Transverse colon (tissue), 4 donors: ENCODE measurements around the gene WDR64. TPM values are rescaled to one million over a fixed set of nuclear protein-coding genes. Genes with fewer than 3 reads are reported as not detected.
"Not testable (repeated sequence)": the region's sequence is repeated elsewhere in the genome, so short reads cannot be mapped to it uniquely, and the experiment has no call there.

ENCODE experiments used
- DNase-seq: peaks from one replicate; pipeline ENCODE4 v3.0.0-alpha.2; 2019
- H3K27ac ChIP-seq, 4 donors: fragments of 200-600 bp; sonication (generic); 2 replicates each; pipeline ENCODE4 v1.5.1; 2016 to 2018; ENCODE audit warnings: inconsistent platforms in 4 of 4
- H3K27me3 ChIP-seq: fragments of 200-600 bp; sonication (generic); 2 replicates; pipeline ENCODE4 v1.5.1; 2017; ENCODE audit warnings: inconsistent platforms
- H3K36me3 ChIP-seq, 4 donors: fragments of 200-600 bp; sonication (generic); 2 replicates each; pipeline ENCODE4 v1.5.1; 2017 to 2019; ENCODE audit warnings: inconsistent platforms in 4 of 4
- H3K4me1 ChIP-seq, 4 donors: fragments of 200-600 bp; sonication (generic); 2 replicates each; pipeline ENCODE4 v1.5.1; 2017 to 2020; ENCODE audit warnings: inconsistent platforms in 4 of 4
- H3K4me3 ChIP-seq, 4 donors: fragments of 200-600 bp; sonication (generic); 1 replicate in 1 of 4; 2 replicates in 3 of 4; pipeline versions ENCODE4 v1.5.1 to v1.6.1; 2017 to 2019; ENCODE audit warnings: inconsistent platforms in 4 of 4
- H3K9me3 ChIP-seq, 2 donors: fragments of 200-600 bp; sonication (generic); 2 replicates each; pipeline ENCODE4 v1.5.1; 2017 to 2019; ENCODE audit warnings: inconsistent platforms in 2 of 2
- EP300 ChIP-seq: sonication (generic); formaldehyde crosslinking; IDR thresholded peaks from one replicate; pipeline ENCODE4 v1.6.1; 2017; ENCODE audit warnings: antibody characterized with exemption, low read depth
- POLR2A ChIP-seq: fragments of 450-650 bp; IDR thresholded peaks from one replicate; pipeline ENCODE4 v1.6.1; 2016; ENCODE audit warnings: antibody characterized with exemption, mild to moderate bottlenecking, moderate library complexity
- POLR2AphosphoS5 ChIP-seq, 3 donors: sonication (generic); formaldehyde crosslinking; IDR thresholded peaks; one replicate each; pipeline ENCODE4 v1.6.1; 2016; ENCODE audit warnings: antibody characterized with exemption in 3 of 3
- whole genome bisulfite sequencing, 2 donors: methylation state at CpG; one replicate each; pipeline ENCODE4 v1.1.5; 2018; ENCODE audit warnings: low coverage in 1 of 2; 5-methylcytosine and 5-hydroxymethylcytosine counted together
- in situ Hi-C, 4 donors: fragments of 200-750 bp; cut with MboI; loops; one replicate each; pipeline versions ENCODE4 v1.15.0 to v1.15.1; 2017; ENCODE audit warnings: low sequenced_read_pairs in 3 of 4, low pct_ligation_motif_present in 1 of 4, low pct_unique_long_range_greater_than_20kb in 1 of 4
- intact Hi-C: fragments of 100-400 bp; cut with DNase I; formaldehyde crosslinking; loops from one replicate; pipeline ENCODE4 v1.15.1; 2023; ENCODE audit warnings: low total_unique reads
- total RNA-seq, 4 donors: library from RNA; depleted of rRNA; stranded (reverse); fragments of >200 nt; gene quantifications; one replicate each; pipeline ENCODE4 v1.1.0, GENCODE V29; 2016
- TF ChIP-seq, protein P1 (sequence below), 5 experiments: fragments of 200-600 bp in 3 of 5; fragments of 450-650 bp in 2 of 5; sonication (generic) in 3 of 5; IDR thresholded peaks; 1 replicate in 2 of 5; 2 replicates in 3 of 5; pipeline ENCODE4 v1.5.1; 2016 to 2017; ENCODE audit warnings: antibody characterized with exemption in 5 of 5, inconsistent platforms in 3 of 5, mild to moderate bottlenecking in 2 of 5, moderate library complexity in 1 of 5

WDR64 gene
- total RNA-seq, 4 donors from 2014 or later: not detected

- no peaks in the 10 kb centered on the region for H3K9me3 ChIP-seq
- H3K36me3 ChIP-seq: no peaks in the 10 kb centered on the region
- WGBS, 2 donors: 40 to 62% methylated on average over 1 of the region's 1 CpG
- no peak for DNase-seq
- TF ChIP-seq, protein P1, sequence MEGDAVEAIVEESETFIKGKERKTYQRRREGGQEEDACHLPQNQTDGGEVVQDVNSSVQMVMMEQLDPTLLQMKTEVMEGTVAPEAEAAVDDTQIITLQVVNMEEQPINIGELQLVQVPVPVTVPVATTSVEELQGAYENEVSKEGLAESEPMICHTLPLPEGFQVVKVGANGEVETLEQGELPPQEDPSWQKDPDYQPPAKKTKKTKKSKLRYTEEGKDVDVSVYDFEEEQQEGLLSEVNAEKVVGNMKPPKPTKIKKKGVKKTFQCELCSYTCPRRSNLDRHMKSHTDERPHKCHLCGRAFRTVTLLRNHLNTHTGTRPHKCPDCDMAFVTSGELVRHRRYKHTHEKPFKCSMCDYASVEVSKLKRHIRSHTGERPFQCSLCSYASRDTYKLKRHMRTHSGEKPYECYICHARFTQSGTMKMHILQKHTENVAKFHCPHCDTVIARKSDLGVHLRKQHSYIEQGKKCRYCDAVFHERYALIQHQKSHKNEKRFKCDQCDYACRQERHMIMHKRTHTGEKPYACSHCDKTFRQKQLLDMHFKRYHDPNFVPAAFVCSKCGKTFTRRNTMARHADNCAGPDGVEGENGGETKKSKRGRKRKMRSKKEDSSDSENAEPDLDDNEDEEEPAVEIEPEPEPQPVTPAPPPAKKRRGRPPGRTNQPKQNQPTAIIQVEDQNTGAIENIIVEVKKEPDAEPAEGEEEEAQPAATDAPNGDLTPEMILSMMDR (IDR thresholded peaks at IDR 0.05): no peak
- TF ChIP-seq EP300 (no peak), POLR2A (no peak), POLR2AphosphoS5 (IDR thresholded peaks at IDR 0.05) (no peak)
- H3K4me1 ChIP-seq: no peaks in the 10 kb centered on the region
- in situ Hi-C loops (no loop called here), intact Hi-C loops (no loop called here)
- no peaks in the 10 kb centered on the region for H3K27me3 ChIP-seq
- H3K27ac ChIP-seq: no peak overlapping the region
- no peak overlapping the region for H3K4me3 ChIP-seq
These were observed 1.9 kb downstream of the WDR64 start for GRCh38 chr1:241654019-241654418.

- Histone ChIP-seq H3K27ac (no peak overlapping the region), H3K27me3 (no peaks in the 10 kb centered on the region), H3K4me1 (no peaks in the 10 kb centered on the region), H3K4me3 (no peak overlapping the region), H3K36me3 (no peaks in the 10 kb centered on the region), H3K9me3 (no peaks in the 10 kb centered on the region)
- DNase-seq: no peak
- intact Hi-C loops (no loop called here), in situ Hi-C loops (no loop called here)
- 79 to 100% methylated on average over 1 of the region's 1 CpG for WGBS, 2 donors
- TF ChIP-seq POLR2A (no peak), EP300 (no peak)
- TF ChIP-seq, protein P1 (IDR thresholded peaks at IDR 0.05): no peak
These were observed 2.6 kb downstream of the WDR64 start for GRCh38 chr1:241654641-241655040.

- Histone ChIP-seq H3K4me3 (no peak overlapping the region), H3K36me3 (no peaks in the 10 kb centered on the region), H3K4me1 (no peaks in the 10 kb centered on the region), H3K9me3 (no peaks in the 10 kb centered on the region), H3K27ac (no peak overlapping the region), H3K27me3 (no peaks in the 10 kb centered on the region)
- TF ChIP-seq POLR2A (no peak), POLR2AphosphoS5 (IDR thresholded peaks at IDR 0.05) (no peak), EP300 (no peak)
- TF ChIP-seq, protein P1 (IDR thresholded peaks at IDR 0.05): no peak
- in situ Hi-C loops (no loop called here), intact Hi-C loops (no loop called here)
- no peak for DNase-seq
- 84 to 85% methylated on average over 2 to 3 of the region's 3 CpGs for WGBS, 2 donors
These were observed 6.2 kb downstream of the WDR64 start for GRCh38 chr1:241658081-241658793.

GRCh38 chr1:241659016-241659415 lies 6.9 kb downstream of the WDR64 start:
- WGBS, 2 donors: 87 to 100% methylated on average over 2 of the region's 2 CpGs
- intact Hi-C loops, in situ Hi-C loops: not testable (repeated sequence)

DNA sequence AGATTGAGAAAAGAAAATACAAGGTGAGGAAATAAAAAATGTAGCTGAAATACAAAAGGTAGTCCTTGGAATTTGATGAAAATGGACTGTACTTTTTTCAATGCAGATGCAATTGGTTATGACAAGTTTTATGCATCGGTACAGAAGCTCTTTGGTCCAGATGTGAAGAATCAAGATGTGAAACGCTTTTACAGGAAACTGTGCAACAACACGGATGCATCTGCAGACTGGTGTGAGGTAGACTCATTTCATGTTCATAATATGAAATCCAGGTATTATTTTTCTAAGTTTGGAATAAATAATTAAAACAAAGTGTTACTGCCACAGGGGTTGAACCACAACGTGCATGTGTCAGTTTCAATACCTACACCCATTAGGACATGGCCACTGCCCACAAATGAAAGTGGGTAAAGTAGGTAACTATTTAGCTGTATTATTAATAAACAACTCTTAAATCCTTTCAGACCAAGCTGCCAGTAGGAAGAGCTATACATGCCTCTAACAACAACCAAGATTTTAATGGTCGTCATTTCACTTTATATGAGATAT lies 8.4 kb downstream of the WDR64 start:
- no peaks in the 10 kb centered on the region for H3K27me3 ChIP-seq
- in situ Hi-C loops (no loop called here), intact Hi-C loops (no loop called here)
- WGBS, 2 donors: 73 to 82% methylated on average over 5 of the region's 5 CpGs
- TF ChIP-seq EP300 (no peak), POLR2AphosphoS5 (IDR thresholded peaks at IDR 0.05) (no peak), POLR2A (no peak)
- TF ChIP-seq, protein P1 (IDR thresholded peaks at IDR 0.05): no peak
- H3K27ac ChIP-seq: no peak overlapping the region
- no peak for DNase-seq
- H3K9me3 ChIP-seq: no peaks in the 10 kb centered on the region
- H3K4me3 ChIP-seq: no peak overlapping the region
- H3K36me3 ChIP-seq: no peaks in the 10 kb centered on the region
- H3K4me1 ChIP-seq: no peaks in the 10 kb centered on the region

More at GRCh38 chr1:241659016-241659415, 6.9 kb downstream of the WDR64 start:
- H3K36me3 ChIP-seq, H3K27me3 ChIP-seq, H3K4me3 ChIP-seq, DNase-seq, H3K27ac ChIP-seq, H3K4me1 ChIP-seq, H3K9me3 ChIP-seq: not testable (repeated sequence)
